Activated T-helper 1 cell treated with anti-CD3 and anti-CD28 coated beads, Interleukin-12 subunit alpha, Interleukin-12 subunit beta, Interleukin-2, Interleukin-4 antibody, amounts not matched to agents 30 ng/mL and 10 ng/mL and 1 ng/mL, durations not matched to agents 14 hours and 24 hours and 36 hours (primary cell): ENCODE results near the gene ANO1. TPM values are rescaled to one million over a fixed set of nuclear protein-coding genes. Genes with fewer than 3 reads are reported as not detected.

Source experiments
- DNase-seq: peaks from one replicate; pipeline ENCODE4 v3.0.0; 2021; ENCODE audit warnings: low spot score
- H3K27ac Mint-ChIP-seq: one replicate; pipeline ENCODE4 v1.8.0; 2021; ENCODE audit warnings: mild to moderate bottlenecking, mixed read lengths
- H3K27me3 Mint-ChIP-seq: one replicate; pipeline ENCODE4 v1.8.0; 2022; ENCODE audit warnings: mild to moderate bottlenecking, moderate library complexity, mixed read lengths; ENCODE audit not compliant: insufficient read depth
- H3K36me3 Mint-ChIP-seq: one replicate; pipeline ENCODE4 v1.8.0; 2021; ENCODE audit warnings: low read depth, mixed read lengths
- H3K4me1 Mint-ChIP-seq: one replicate; pipeline ENCODE4 v1.8.0; 2021; ENCODE audit warnings: low read depth, mixed read lengths
- H3K4me3 Mint-ChIP-seq: one replicate; pipeline ENCODE4 v1.8.0; 2021; ENCODE audit warnings: mild to moderate bottlenecking, moderate library complexity, mixed read lengths
- H3K9me3 Mint-ChIP-seq: one replicate; pipeline ENCODE4 v1.8.0; 2021; ENCODE audit warnings: mixed read lengths
- intact Hi-C: fragments of 100-400 bp; cut with micrococcal nuclease; formaldehyde crosslinking; loops from one replicate; pipeline ENCODE4 v1.15.1; 2024
- total RNA-seq: library from RNA; stranded (reverse); gene quantifications from 2 replicates; pipeline ENCODE4 v1.2.3, GENCODE V29; 2022

The ANO1 gene
- total RNA-seq, 1 donor from 2014 or later: not detected

GRCh38 chr11:70138403-70138802, 60.3 kb downstream of the ANO1 start:
- H3K27ac Mint-ChIP-seq: no peak overlapping the region
- H3K4me1 Mint-ChIP-seq: no peaks in the 10 kb centered on the region
- DNase-seq: no peak
- peaks cover 19% of the 10 kb centered on the region for H3K27me3 Mint-ChIP-seq
- no peaks in the 10 kb centered on the region for H3K9me3 Mint-ChIP-seq
- intact Hi-C loops: no loop called here
- H3K36me3 Mint-ChIP-seq: no peaks in the 10 kb centered on the region
- H3K4me3 Mint-ChIP-seq: no peak overlapping the region

- Mint-ChIP-seq H3K9me3 (no peaks in the 10 kb centered on the region), H3K4me3 (no peak overlapping the region), H3K27ac (no peak overlapping the region), H3K36me3 (no peaks in the 10 kb centered on the region), H3K4me1 (no peaks in the 10 kb centered on the region), H3K27me3 (peaks cover 19% of the 10 kb centered on the region)
- intact Hi-C loops: no loop called here
- no peak for DNase-seq
Observed at GRCh38 chr11:70139785-70140410, 61.8 kb downstream of the ANO1 start.

- Mint-ChIP-seq H3K27me3 (peaks cover 19% of the 10 kb centered on the region), H3K36me3 (no peaks in the 10 kb centered on the region), H3K4me1 (no peaks in the 10 kb centered on the region), H3K4me3 (no peak overlapping the region), H3K9me3 (no peaks in the 10 kb centered on the region), H3K27ac (no peak overlapping the region)
- DNase-seq: no peak
- intact Hi-C loops: no loop called here
Observed at GRCh38 chr11:70140711-70141485, 62.8 kb downstream of the ANO1 start.

GRCh38 chr11:70141486-70142220, 63.5 kb downstream of the ANO1 start:
- no peaks in the 10 kb centered on the region for H3K36me3 Mint-ChIP-seq
- no peaks in the 10 kb centered on the region for H3K9me3 Mint-ChIP-seq
- H3K4me3 Mint-ChIP-seq: no peak overlapping the region
- intact Hi-C loops: no loop called here
- DNase-seq: no peak
- H3K4me1 Mint-ChIP-seq: no peaks in the 10 kb centered on the region
- H3K27ac Mint-ChIP-seq: no peak overlapping the region
- peaks cover 24% of the 10 kb centered on the region for H3K27me3 Mint-ChIP-seq

- no peaks in the 10 kb centered on the region for H3K4me1 Mint-ChIP-seq
- H3K36me3 Mint-ChIP-seq: no peaks in the 10 kb centered on the region
- H3K27me3 Mint-ChIP-seq: peaks cover 27% of the 10 kb centered on the region
- no peak for DNase-seq
- intact Hi-C loops: no loop called here
- H3K27ac Mint-ChIP-seq: no peak overlapping the region
- no peaks in the 10 kb centered on the region for H3K9me3 Mint-ChIP-seq
- H3K4me3 Mint-ChIP-seq: no peak overlapping the region
Observed at GRCh38 chr11:70142221-70142875, 64.2 kb downstream of the ANO1 start.

- no peak for DNase-seq
- H3K27ac Mint-ChIP-seq: no peak overlapping the region
- H3K36me3 Mint-ChIP-seq: no peaks in the 10 kb centered on the region
- H3K4me1 Mint-ChIP-seq: no peaks in the 10 kb centered on the region
- H3K27me3 Mint-ChIP-seq: peaks cover 27% of the 10 kb centered on the region
- H3K9me3 Mint-ChIP-seq: no peaks in the 10 kb centered on the region
- H3K4me3 Mint-ChIP-seq: no peak overlapping the region
- intact Hi-C loops: no loop called here
Observed at GRCh38 chr11:70144262-70144661, 66.1 kb downstream of the ANO1 start.

GRCh38 chr11:70145071-70145470, 67.0 kb downstream of the ANO1 start:
- no peaks in the 10 kb centered on the region for H3K4me1 Mint-ChIP-seq
- intact Hi-C loops: no loop called here
- DNase-seq: no peak

GRCh38 chr11:70145841-70146240, 67.7 kb downstream of the ANO1 start:
- intact Hi-C loops: no loop called here
- no peak for DNase-seq
- Mint-ChIP-seq H3K4me3 (no peak overlapping the region), H3K27ac (no peak overlapping the region), H3K36me3 (no peaks in the 10 kb centered on the region), H3K9me3 (no peaks in the 10 kb centered on the region), H3K4me1 (no peaks in the 10 kb centered on the region), H3K27me3 (peaks cover 20% of the 10 kb centered on the region)

More at GRCh38 chr11:70145071-70145470, 67.0 kb downstream of the ANO1 start:
- no peaks in the 10 kb centered on the region for H3K36me3 Mint-ChIP-seq
- no peak overlapping the region for H3K27ac Mint-ChIP-seq
- no peak overlapping the region for H3K4me3 Mint-ChIP-seq
- H3K9me3 Mint-ChIP-seq: no peaks in the 10 kb centered on the region
- H3K27me3 Mint-ChIP-seq: peaks cover 25% of the 10 kb centered on the region

GRCh38 chr11:70146299-70146698, 68.2 kb downstream of the ANO1 start:
- H3K27me3 Mint-ChIP-seq: peaks cover 16% of the 10 kb centered on the region
- no peaks in the 10 kb centered on the region for H3K9me3 Mint-ChIP-seq
- H3K27ac Mint-ChIP-seq: no peak overlapping the region
- H3K4me3 Mint-ChIP-seq: no peak overlapping the region
- no peaks in the 10 kb centered on the region for H3K4me1 Mint-ChIP-seq
- intact Hi-C loops: no loop called here
- no peak for DNase-seq
- H3K36me3 Mint-ChIP-seq: no peaks in the 10 kb centered on the region

GRCh38 chr11:70146895-70147520, 68.9 kb downstream of the ANO1 start:
- peaks cover 10% of the 10 kb centered on the region for H3K27me3 Mint-ChIP-seq
- H3K4me3 Mint-ChIP-seq: no peak overlapping the region
- no peaks in the 10 kb centered on the region for H3K4me1 Mint-ChIP-seq
- H3K27ac Mint-ChIP-seq: no peak overlapping the region
- no peaks in the 10 kb centered on the region for H3K9me3 Mint-ChIP-seq
- intact Hi-C loops: no loop called here
- DNase-seq: no peak
- H3K36me3 Mint-ChIP-seq: no peaks in the 10 kb centered on the region

GRCh38 chr11:70147668-70148067, 69.6 kb downstream of the ANO1 start:
- no peak overlapping the region for H3K4me3 Mint-ChIP-seq
- H3K4me1 Mint-ChIP-seq: no peaks in the 10 kb centered on the region
- H3K27ac Mint-ChIP-seq: no peak overlapping the region
- no peak for DNase-seq
- H3K36me3 Mint-ChIP-seq: no peaks in the 10 kb centered on the region
- no peaks in the 10 kb centered on the region for H3K9me3 Mint-ChIP-seq
- intact Hi-C loops: no loop called here
- H3K27me3 Mint-ChIP-seq: peaks cover 8% of the 10 kb centered on the region

- Mint-ChIP-seq H3K4me1 (no peaks in the 10 kb centered on the region), H3K27me3 (peaks cover 3% of the 10 kb centered on the region), H3K9me3 (no peaks in the 10 kb centered on the region), H3K27ac (no peak overlapping the region), H3K4me3 (no peak overlapping the region), H3K36me3 (no peaks in the 10 kb centered on the region)
- no peak for DNase-seq
- intact Hi-C loops: no loop called here
Observed at GRCh38 chr11:70151671-70152070, 73.6 kb downstream of the ANO1 start.
